Measurements from ENCODE around the gene IQCK.

The IQCK gene

GRCh38 chr16:19882186-19882585 lies 164.1 kb downstream of the IQCK start:
- DNase-seq (ENCODE audit: low spot score) = no peak
- no peak for FAIRE-seq

- DNase-seq (ENCODE audit: low spot score) = no peak
- no peak for FAIRE-seq
Measured at GRCh38 chr16:19882646-19883045, 164.6 kb downstream of the IQCK start.

GRCh38 chr16:19883296-19883965 lies 165.4 kb downstream of the IQCK start:
- FAIRE-seq = no peak
- DNase-seq (ENCODE audit: low spot score) = no peak

DNA sequence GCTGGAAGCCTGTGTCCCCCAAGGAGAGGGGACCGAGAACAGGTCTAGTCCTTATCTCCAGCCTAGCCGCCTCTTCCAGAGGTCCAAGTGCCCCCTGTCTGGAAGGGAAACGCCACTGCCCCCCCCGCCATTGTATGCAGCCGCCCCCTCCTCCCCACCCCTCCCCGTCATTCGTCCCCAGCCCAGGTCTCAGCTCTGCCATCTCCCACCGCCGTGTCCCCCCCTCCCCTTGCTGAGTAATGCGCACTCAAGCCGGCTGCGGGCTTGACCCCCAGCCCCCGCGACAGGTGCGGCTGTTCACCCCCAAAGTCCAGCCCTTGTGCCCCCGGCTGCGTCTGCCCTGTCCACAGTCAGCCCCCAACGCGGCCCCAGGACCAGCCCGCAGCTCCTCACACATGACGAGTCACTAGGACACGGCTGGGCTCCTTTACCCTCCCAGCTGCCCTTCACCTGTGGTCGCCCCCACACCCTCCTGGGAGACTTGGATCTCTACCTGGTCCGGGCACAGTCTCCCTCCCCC lies 166.0 kb downstream of the IQCK start:
- DNase-seq (ENCODE audit: low spot score) = no peak
- FAIRE-seq = no peak

DNA sequence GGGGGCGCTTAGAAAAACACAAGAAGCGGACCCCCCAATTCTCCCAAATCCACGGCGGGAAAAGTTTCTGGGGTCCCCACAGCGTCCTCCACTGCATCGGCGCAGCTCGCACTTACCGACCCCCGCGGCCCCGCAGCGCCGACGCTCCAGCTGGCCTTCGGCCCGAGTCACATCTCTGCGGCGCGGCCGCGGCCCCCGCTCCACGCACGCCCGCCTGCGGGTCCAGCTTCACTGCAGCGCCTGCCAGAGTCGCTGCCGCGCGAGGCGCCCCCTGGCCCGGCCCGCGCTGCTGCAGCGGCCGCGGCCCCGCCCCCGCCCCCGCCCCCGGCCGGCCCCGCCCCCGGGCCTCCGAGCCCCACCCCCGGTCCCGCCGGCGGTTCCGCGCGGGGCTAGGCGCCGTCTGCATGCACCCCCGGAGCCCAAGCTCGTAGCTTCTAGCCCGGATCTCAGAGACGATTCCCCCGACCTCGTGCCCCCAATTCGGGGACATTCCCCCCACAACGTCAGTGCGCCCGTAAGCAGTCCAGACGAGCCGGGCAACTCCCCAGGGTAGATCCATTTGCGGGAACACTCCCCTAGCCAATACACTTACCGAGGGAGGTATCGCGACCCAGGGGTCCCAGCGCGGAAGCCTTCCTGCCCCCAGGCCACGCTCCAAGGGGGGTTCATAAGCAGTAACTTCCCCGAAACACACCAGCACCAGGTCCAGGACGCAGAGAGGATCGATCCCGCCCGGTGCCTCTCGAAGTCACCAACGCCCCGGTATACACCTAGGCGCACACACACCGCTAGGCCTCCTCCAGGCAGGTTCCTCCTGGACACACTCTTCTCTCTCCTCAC lies 166.8 kb downstream of the IQCK start, which contains the start of gene GPRC5B:
TSS of gene GPRC5B (minus strand) at position 238 of the 840 bp plus-strand sequence. CDS start 12,003 bp downstream, outside the sequence.
- no peak for DNase-seq (ENCODE audit: low spot score)
- no peak for FAIRE-seq

DNA sequence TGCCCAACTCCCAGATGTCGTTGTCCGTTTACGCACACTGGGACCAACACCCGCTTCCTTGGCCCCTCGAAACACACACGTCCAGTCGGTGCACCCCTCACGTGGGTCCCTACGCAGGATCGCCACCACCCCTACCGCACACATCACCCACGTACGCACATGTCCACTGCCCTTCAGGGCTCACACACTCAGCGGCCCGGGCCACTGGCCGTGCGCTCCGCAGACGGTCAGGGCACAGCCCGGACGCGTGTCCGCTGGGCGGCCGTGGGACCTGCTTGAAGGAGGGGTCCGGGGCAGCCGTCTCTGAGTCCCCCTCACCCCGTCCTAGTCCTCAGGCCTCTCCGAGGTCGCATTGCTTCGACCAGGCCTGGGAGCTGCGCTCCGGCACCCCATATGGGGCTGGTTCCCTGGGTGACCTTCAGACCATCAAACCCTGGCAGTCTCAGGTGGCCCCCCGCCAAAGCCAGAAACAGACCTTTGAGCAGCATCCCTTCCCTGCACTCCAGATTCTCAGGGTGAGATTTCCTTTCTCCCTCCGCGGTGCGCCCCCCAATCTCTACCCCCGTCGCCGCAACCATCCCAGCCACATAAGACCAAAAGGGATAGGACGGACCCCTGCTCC lies 167.5 kb downstream of the IQCK start:
- FAIRE-seq (no peak), DNase-seq (ENCODE audit: low spot score) (no peak)

- peak; percentile 64 for DNase-seq (ENCODE audit: low spot score)
- FAIRE-seq = no peak
Measured at GRCh38 chr16:19886073-19886941, 168.2 kb downstream of the IQCK start.

- DNase-seq (ENCODE audit: low spot score) (no peak), FAIRE-seq (no peak)
Measured at GRCh38 chr16:19888834-19889233, 170.8 kb downstream of the IQCK start.

DNA sequence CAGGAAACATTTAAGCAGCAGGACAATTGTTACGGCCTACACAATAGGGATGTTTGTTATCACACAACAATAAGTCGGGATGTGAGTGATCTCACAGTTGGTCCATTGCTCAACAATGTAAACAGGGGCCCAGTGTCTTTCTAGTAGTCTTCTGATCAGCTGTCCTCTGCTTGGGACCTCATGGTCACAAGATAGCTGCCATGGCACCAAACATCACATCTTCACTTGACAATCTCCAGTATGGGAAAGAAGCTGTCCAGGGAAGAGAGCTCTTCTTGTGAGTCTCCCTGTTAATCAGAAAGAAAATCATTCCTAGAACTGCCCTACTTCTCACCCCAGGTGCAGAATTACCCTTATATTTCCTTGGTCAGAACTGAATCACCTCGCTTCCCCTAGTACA lies 172.8 kb downstream of the IQCK start:
- no peak for FAIRE-seq

DNA sequence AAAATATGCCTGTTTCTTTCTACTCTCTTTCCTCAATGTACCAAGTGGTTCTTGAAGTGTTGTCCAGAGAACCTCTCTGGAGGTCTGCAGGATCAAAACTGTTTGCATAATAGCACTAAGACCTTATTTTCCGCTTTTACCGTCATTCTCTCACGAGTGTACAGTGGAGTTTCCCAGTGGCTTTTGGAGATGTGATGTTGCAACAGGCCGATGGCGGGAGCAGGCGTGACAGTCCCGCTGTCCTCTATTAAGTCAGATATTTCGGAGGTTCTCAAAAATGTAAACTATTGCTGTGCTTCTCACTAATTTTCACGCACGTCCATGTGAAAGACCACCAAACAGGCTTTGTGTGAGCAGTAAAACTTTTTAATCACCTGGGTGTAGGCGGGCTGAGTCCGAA lies 174.8 kb downstream of the IQCK start:
- no peak for DNase-seq (ENCODE audit: low spot score)
- no peak for FAIRE-seq

More for the DNA sequence above, 172.8 kb downstream of the IQCK start:
- DNase-seq (ENCODE audit: low spot score) = no peak

DNA sequence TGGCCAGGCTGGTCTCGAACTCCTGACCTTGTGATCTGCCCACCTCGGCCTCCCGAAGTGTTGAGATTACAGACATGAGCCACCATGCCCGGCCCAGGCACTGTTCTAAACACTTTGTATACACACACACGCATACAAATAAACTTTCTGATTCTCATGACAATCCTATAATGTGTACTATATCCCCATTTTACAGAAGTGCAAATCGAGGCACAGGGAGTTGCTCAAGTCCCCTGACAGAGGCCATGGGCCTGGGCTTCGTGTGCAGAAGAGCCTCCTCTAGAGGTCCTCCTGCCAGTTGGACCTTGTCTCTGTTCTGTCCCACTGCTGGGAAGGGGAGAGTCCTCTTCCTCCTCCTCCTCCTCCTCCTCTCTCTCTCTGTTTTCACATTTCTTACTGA lies 176.5 kb downstream of the IQCK start:
- no peak for FAIRE-seq
- no peak for DNase-seq (ENCODE audit: low spot score)

GRCh38 chr16:19896951-19897350 lies 178.9 kb downstream of the IQCK start:
- no peak for FAIRE-seq

GRCh38 chr16:19898166-19898565 lies 180.1 kb downstream of the IQCK start:
- DNase-seq (ENCODE audit: low spot score) (no peak), FAIRE-seq (no peak)

More at GRCh38 chr16:19896951-19897350, 178.9 kb downstream of the IQCK start:
- no peak for DNase-seq (ENCODE audit: low spot score)

DNA sequence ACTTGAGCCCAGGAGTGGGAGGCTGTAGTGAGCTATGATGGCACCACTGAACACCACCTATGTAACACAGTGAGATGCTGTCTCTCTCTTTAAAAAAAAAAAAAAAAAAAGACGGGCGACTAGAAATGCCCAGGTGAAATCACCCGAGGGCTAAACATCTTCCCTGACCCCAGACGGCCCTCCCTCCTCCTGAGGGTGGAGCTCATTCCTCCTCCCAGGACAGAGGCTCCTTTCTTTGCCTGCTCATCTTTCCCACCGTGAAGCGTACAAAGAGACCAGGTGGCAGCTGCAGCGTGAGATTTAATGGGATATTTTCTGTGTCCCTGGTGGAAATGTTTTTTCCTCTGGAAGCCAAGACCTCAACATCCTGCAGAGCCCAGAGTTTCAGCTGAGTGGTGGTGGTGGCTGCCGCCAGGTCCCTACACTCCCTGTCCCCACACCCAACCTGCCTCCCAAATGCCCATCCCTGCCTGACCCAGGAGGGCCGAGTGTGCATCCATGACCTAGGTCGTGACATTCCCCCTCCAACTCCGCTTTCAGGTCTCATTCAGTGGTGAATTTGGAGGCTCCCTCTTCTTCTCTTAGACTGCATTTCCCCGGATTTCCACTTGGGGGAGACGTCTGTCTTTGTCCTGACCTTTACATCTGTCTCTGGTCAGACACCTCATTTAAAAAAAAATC lies 181.0 kb downstream of the IQCK start:
- FAIRE-seq (peak; percentile 44), DNase-seq (ENCODE audit: low spot score) (peak; percentile 20)

DNA sequence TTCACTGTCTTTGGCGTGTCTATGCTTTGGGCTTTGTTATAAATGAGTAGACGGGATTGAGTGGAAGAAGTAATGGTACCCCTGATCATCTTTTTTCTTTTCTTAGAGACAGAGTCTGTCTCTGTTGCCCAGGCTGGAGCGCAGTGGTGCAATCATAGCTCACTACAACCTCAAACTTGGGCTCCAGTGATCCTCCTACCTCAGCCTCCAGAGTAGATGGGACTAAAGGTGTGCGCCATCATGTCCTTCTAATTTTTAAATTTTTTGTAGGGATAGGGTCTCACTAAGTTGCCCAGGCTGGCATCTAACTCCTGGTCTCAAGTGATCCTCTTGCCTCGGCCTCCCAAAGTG lies 181.5 kb downstream of the IQCK start:
- DNase-seq (ENCODE audit: low spot score) = no peak
- FAIRE-seq = no peak

- FAIRE-seq (no peak), DNase-seq (ENCODE audit: low spot score) (no peak)
Measured at GRCh38 chr16:19901164-19901563, 183.1 kb downstream of the IQCK start.

DNA sequence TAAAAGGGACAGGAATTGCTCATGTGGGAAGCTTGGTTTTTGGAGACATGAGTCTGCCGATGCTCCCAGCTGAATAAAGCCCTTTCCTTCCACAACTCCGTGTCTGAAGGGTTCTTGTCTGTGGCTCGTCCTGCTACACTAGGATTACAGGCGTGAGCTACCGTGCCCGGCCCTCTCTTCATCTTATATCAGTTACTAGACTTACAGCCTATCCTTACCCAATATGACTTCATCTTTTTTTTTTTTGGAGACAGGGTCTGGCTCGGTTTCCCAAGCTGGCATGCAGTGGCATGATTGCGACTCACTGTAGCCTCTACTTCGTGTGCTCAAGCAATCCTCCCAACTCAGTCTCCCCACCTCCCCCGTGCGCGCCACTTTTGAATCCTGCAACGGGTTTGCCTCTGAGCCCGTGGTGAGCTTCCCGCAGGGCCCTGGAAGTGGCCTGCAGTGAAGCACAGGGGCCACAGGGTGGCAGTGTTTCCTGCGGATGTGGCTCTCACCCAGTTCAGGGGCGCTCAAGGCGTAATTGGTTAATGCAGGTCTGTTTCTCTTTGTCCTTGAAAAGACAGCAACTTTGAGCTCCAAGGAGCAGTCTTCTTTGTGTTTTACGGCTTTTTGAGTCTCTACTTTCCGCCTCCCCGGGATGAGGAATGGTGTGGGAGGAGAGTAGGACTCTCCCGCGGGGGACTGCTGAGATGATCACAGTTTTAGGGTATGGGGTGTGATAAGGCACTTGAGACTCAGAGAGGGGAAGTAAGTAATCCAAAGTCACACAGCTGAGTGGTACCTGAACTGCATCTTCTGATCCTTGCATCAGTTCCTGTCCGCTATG lies 189.3 kb downstream of the IQCK start:
- FAIRE-seq (no peak), DNase-seq (ENCODE audit: low spot score) (peak; percentile 44)
